Peyer's patch (tissue), 4 donors: ENCODE results near the gene RBM44.

Experiments
- POLR2A ChIP-seq, 2 donors: fragments of 450-650 bp; IDR thresholded peaks; one replicate each; pipeline ENCODE4 v1.5.1; 2017; ENCODE audit warnings: antibody characterized with exemption in 2 of 2, mild to moderate bottlenecking in 2 of 2, moderate library complexity in 2 of 2
- TF ChIP-seq, protein P1 (sequence below), 6 experiments: fragments of 450-650 bp in 4 of 6; fragments of 200-600 bp in 2 of 6; sonication (generic) in 1 of 6; IDR thresholded peaks; one replicate each; pipeline ENCODE4 v1.5.1; 2017 to 2019; ENCODE audit warnings: antibody characterized with exemption in 6 of 6, mild to moderate bottlenecking in 3 of 6, moderate library complexity in 1 of 6

- TF ChIP-seq, protein P1, sequence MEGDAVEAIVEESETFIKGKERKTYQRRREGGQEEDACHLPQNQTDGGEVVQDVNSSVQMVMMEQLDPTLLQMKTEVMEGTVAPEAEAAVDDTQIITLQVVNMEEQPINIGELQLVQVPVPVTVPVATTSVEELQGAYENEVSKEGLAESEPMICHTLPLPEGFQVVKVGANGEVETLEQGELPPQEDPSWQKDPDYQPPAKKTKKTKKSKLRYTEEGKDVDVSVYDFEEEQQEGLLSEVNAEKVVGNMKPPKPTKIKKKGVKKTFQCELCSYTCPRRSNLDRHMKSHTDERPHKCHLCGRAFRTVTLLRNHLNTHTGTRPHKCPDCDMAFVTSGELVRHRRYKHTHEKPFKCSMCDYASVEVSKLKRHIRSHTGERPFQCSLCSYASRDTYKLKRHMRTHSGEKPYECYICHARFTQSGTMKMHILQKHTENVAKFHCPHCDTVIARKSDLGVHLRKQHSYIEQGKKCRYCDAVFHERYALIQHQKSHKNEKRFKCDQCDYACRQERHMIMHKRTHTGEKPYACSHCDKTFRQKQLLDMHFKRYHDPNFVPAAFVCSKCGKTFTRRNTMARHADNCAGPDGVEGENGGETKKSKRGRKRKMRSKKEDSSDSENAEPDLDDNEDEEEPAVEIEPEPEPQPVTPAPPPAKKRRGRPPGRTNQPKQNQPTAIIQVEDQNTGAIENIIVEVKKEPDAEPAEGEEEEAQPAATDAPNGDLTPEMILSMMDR (IDR thresholded peaks at IDR 0.05) = no peak
- no peak for TF ChIP-seq POLR2A (IDR thresholded peaks at IDR 0.05)
These were observed 80.5 kb downstream of the RBM44 start for GRCh38 chr2:237879058-237879430.
